PC-9 (cell line): Measurements from ENCODE around the gene NLGN2. TPM values are rescaled to one million over a fixed set of nuclear protein-coding genes. Genes with fewer than 3 reads are reported as not detected.
A peak's percentile ranks its signal among the peaks of the same experiment; 100 is the strongest.

Source experiments
- BruUV-seq: library from RNA; stranded (reverse); fragments of 400-500 nt; replicated peaks from 2 replicates; lab custom pipeline; 2021; lab: Mats Ljungman, UMichigan
- CTCF ChIA-PET: fragments of 300-600 bp; sonication (Branson Sonifier 250); formaldehyde crosslinking; loops from one replicate; lab custom pipeline; 2022; ENCODE audit warnings: antibody characterized with exemption; lab: Charles Lee
- POLR2A ChIA-PET: fragments of 300-600 bp; sonication (Branson Sonifier 250); formaldehyde crosslinking; loops from one replicate; lab custom pipeline; 2022; ENCODE audit warnings: antibody characterized with exemption; ENCODE audit not compliant: unreplicated experiment; lab: Charles Lee
- DNase-seq, 2 experiments: peaks; one replicate each; pipeline versions ENCODE4 v3.0.0 to v3.0.0-alpha.2; 2015 to 2022; ENCODE audit warnings: mixed read lengths in 1 of 2
- H2AFZ ChIP-seq: fragments of 200-600 bp; sonication (generic); 2 replicates; pipeline ENCODE4 v1.8.1; 2017; ENCODE audit warnings: antibody characterized with exemption
- H3F3A ChIP-seq: fragments of 200-600 bp; sonication (generic); 2 replicates; pipeline ENCODE4 v1.8.1; 2017; ENCODE audit warnings: antibody characterized with exemption, mild to moderate bottlenecking, low read depth; ENCODE audit not compliant: insufficient read depth
- H3K27ac ChIP-seq: fragments of 200-600 bp; sonication (generic); 2 replicates; pipeline ENCODE4 v1.6.1; 2016; ENCODE audit warnings: mixed run types
- H3K27me3 ChIP-seq: fragments of 200-600 bp; sonication (generic); 2 replicates; pipeline ENCODE4 v1.6.1; 2016; ENCODE audit warnings: low read depth, mixed run types; ENCODE audit not compliant: insufficient read depth
- H3K36me3 ChIP-seq: fragments of 200-600 bp; sonication (generic); 2 replicates; pipeline ENCODE4 v1.6.1; 2016; ENCODE audit warnings: low read depth, mixed run types
- H3K4me1 ChIP-seq: fragments of 200-600 bp; sonication (generic); replicated peaks from 2 replicates; pipeline ENCODE4 v1.6.1; 2016; ENCODE audit warnings: mixed run types; ENCODE audit not compliant: insufficient read depth
- H3K4me2 ChIP-seq: fragments of 200-600 bp; sonication (generic); 2 replicates; pipeline ENCODE4 v1.6.1; 2017; ENCODE audit warnings: mixed run types
- H3K4me3 ChIP-seq: fragments of 200-600 bp; sonication (generic); 2 replicates; pipeline ENCODE4 v1.6.1; 2016; ENCODE audit warnings: mixed run types
- H3K79me2 ChIP-seq: fragments of 200-600 bp; sonication (generic); 2 replicates; pipeline ENCODE4 v1.6.1; 2017; ENCODE audit warnings: low read depth, mixed run types
- H3K9me2 ChIP-seq: fragments of 200-600 bp; sonication (generic); 2 replicates; pipeline ENCODE4 v1.8.1; 2017; ENCODE audit warnings: mild to moderate bottlenecking; ENCODE audit not compliant: insufficient read depth
- H3K9me3 ChIP-seq: fragments of 200-600 bp; sonication (generic); 2 replicates; pipeline ENCODE4 v1.8.1; 2016; ENCODE audit warnings: low read depth; ENCODE audit not compliant: insufficient read depth
- H4K20me1 ChIP-seq: fragments of 200-600 bp; sonication (generic); 2 replicates; pipeline ENCODE4 v1.8.1; 2017; ENCODE audit not compliant: insufficient read depth
- CTCF ChIP-seq: fragments of 200-600 bp; sonication (generic); conservative IDR thresholded peaks from 2 replicates; pipeline ENCODE4 v1.6.1; 2017; ENCODE audit warnings: mixed run types, antibody characterized with exemption, mild to moderate bottlenecking, moderate library complexity
- EZH2 ChIP-seq: fragments of 200-600 bp; sonication (generic); IDR thresholded peaks from 2 replicates; pipeline ENCODE4 v1.8.0; 2017; ENCODE audit warnings: antibody characterized with exemption, low read depth
- intact Hi-C: fragments of 100-400 bp; cut with micrococcal nuclease; formaldehyde crosslinking; loops from one replicate; pipeline ENCODE4 v1.10.0; 2022; ENCODE audit not compliant: unreplicated experiment
- total RNA-seq: library from RNA; stranded (reverse); gene quantifications from 2 replicates; pipeline ENCODE4 v1.2.3, GENCODE V29; 2021

Gene NLGN2
- total RNA-seq, 1 experiment from 2014 or later = 86.3 TPM

- ChIA-PET POLR2A (interaction anchor here (1.1 kb wide), 1 partner anchor 39 kb away, joined by 26 read pairs; the partner anchor contains the start of gene ZBTB4), CTCF (interaction anchor here (0.5 to 1.1 kb wide), 6 partner anchors 10 to 660 kb away, joined by 3 to 10 read pairs (median 3); no protein-coding TSS in a partner anchor)
- intact Hi-C loops = no loop called here
- H3K9me3 ChIP-seq = no peaks in the 10 kb centered on the region
- H3K4me3 ChIP-seq = no peak overlapping the region
- peaks cover 8% of the 10 kb centered on the region; the same call in 1 of the 2 replicates for H3K79me2 ChIP-seq
- no peaks in the 10 kb centered on the region for H4K20me1 ChIP-seq
- no peaks in the 10 kb centered on the region for H3K27me3 ChIP-seq
- no peaks in the 10 kb centered on the region for H3K36me3 ChIP-seq
- BruUV-seq = no TSS peak
- no peak for DNase-seq
- no peaks in the 10 kb centered on the region for H3K9me2 ChIP-seq
- H3K4me1 ChIP-seq = peaks cover 19% of the 10 kb centered on the region
- H2AFZ ChIP-seq = no peak overlapping the region
- peak overlapping the region; percentile 90; the same call in 1 of the 2 replicates for H3K4me2 ChIP-seq
- H3F3A ChIP-seq = peaks cover 9% of the 10 kb centered on the region; the same call in 1 of the 2 replicates
- H3K27ac ChIP-seq = no peak overlapping the region
- TF ChIP-seq CTCF (no peak), EZH2 (no peak)
Measured at GRCh38 chr17:7440834-7441195, 33.2 kb downstream of the NLGN2 start.

GRCh38 chr17:7441266-7441665 lies 33.6 kb downstream of the NLGN2 start:
- no peak overlapping the region for H2AFZ ChIP-seq
- POLR2A ChIA-PET = interaction anchor here (1.1 kb wide), 1 partner anchor 38 kb away, joined by 26 read pairs; the partner anchor contains the start of gene ZBTB4
- no peaks in the 10 kb centered on the region for H3K27me3 ChIP-seq
- intact Hi-C loops = no loop called here
- CTCF ChIA-PET = interaction anchor here (0.5 to 1.1 kb wide), 7 partner anchors 10 to 659 kb away, joined by 3 to 10 read pairs (median 3); no protein-coding TSS in a partner anchor
- H3K36me3 ChIP-seq = no peaks in the 10 kb centered on the region
- H3K4me1 ChIP-seq = peaks cover 17% of the 10 kb centered on the region
- H3K4me3 ChIP-seq = no peak overlapping the region
- H3F3A ChIP-seq = peaks cover 4% of the 10 kb centered on the region; the same call in 1 of the 2 replicates
- H3K27ac ChIP-seq = no peak overlapping the region
- no peak for DNase-seq
- H3K79me2 ChIP-seq = peaks cover 6% of the 10 kb centered on the region; the same call in 1 of the 2 replicates
- no TSS peak for BruUV-seq
- H4K20me1 ChIP-seq = no peaks in the 10 kb centered on the region
- H3K9me3 ChIP-seq = no peaks in the 10 kb centered on the region
- no peak overlapping the region for H3K4me2 ChIP-seq
- TF ChIP-seq CTCF (no peak), EZH2 (no peak)
- H3K9me2 ChIP-seq = no peaks in the 10 kb centered on the region

GRCh38 chr17:7442142-7442541 lies 34.5 kb downstream of the NLGN2 start:
- peaks cover 12% of the 10 kb centered on the region for H3K4me1 ChIP-seq
- peaks cover 4% of the 10 kb centered on the region; the same call in 1 of the 2 replicates for H3K79me2 ChIP-seq
- H3K27ac ChIP-seq = no peak overlapping the region
- H4K20me1 ChIP-seq = no peaks in the 10 kb centered on the region
- no peak overlapping the region for H2AFZ ChIP-seq
- ChIA-PET CTCF (interaction anchor here (0.5 kb wide), 2 partner anchors 24 to 80 kb away, joined by 3 to 6 read pairs; no protein-coding TSS in a partner anchor), POLR2A (no interaction called here)
- H3K27me3 ChIP-seq = no peaks in the 10 kb centered on the region
- no peak overlapping the region for H3K4me2 ChIP-seq
- no peak for DNase-seq
- intact Hi-C loops = no loop called here
- TF ChIP-seq CTCF (no peak), EZH2 (no peak)
- no peaks in the 10 kb centered on the region for H3K9me2 ChIP-seq
- H3K36me3 ChIP-seq = no peaks in the 10 kb centered on the region
- BruUV-seq = no TSS peak
- 0 out of 2 replicates have a peak, but pooled peaks cover 3% of the 10 kb centered on the region for H3F3A ChIP-seq
- no peak overlapping the region for H3K4me3 ChIP-seq
- no peaks in the 10 kb centered on the region for H3K9me3 ChIP-seq
